Measurements from ENCODE around the gene HDAC3.

The HDAC3 gene

GRCh38 chr5:141597394-141597793 lies 39.3 kb downstream of the HDAC3 start:
- peaks cover 2% of the 10 kb centered on the region; the same call in 1 of the 2 replicates for H3K4me1 ChIP-seq (ENCODE audit: control insufficient read depth, insufficient read depth, low read length)
- POLR2A ChIA-PET: interaction anchor here (1.1 to 2.1 kb wide), 2 partner anchors 22 to 40 kb away, joined by 4 to 7 read pairs; partner anchors contain the start of genes DIAPH1 and RELL2
- CTCF ChIA-PET: interaction anchor here (0.6 to 3.1 kb wide), 5 partner anchors 12 to 94 kb away, joined by 3 to 28 read pairs (median 4); partner anchors contain the start of gene DIAPH1

GRCh38 chr5:141596867-141597266 lies 39.8 kb downstream of the HDAC3 start:
- no peak for TF ChIP-seq RBAK (tag by site-specific recombination; IDR thresholded peaks at IDR 0.05)
- peak; percentile 94 for TF ChIP-seq ZNF133 (tag by site-specific recombination; IDR thresholded peaks at IDR 0.05)
- POLR2A ChIA-PET: interaction anchor here (2.1 kb wide), 1 partner anchor 40 kb away, joined by 7 read pairs; the partner anchor contains the start of gene RELL2
- CTCF ChIA-PET: interaction anchor here (0.6 to 3.1 kb wide), 5 partner anchors 12 to 199 kb away, joined by 3 to 28 read pairs (median 4); partner anchors contain the start of genes DIAPH1 and PCDHGB5
- H3K4me3 ChIP-seq (ENCODE audit: low read depth, low read length): no peak overlapping the region
- H3K36me3 ChIP-seq (ENCODE audit: control insufficient read depth in 2 of 2, insufficient read depth in 1 of 2, low read length in 2 of 2): peaks cover 0 to 5% of the 10 kb centered on the region in 2 experiments; a peak in 1 of 3 replicates
- H3K9me3 ChIP-seq (ENCODE audit: control insufficient read depth, insufficient read depth, low read depth, low read length): no peaks in the 10 kb centered on the region
- peaks cover 3% of the 10 kb centered on the region; the same call in 1 of the 2 replicates for H3K4me1 ChIP-seq (ENCODE audit: control insufficient read depth, insufficient read depth, low read length)
- H3K27ac ChIP-seq (ENCODE audit: extremely low read depth, low read depth, low read length): no peak overlapping the region

More at GRCh38 chr5:141597394-141597793, 39.3 kb downstream of the HDAC3 start:
- Histone ChIP-seq H3K27ac (ENCODE audit: extremely low read depth, low read depth, low read length) (no peak overlapping the region), H3K36me3 (ENCODE audit: control insufficient read depth in 2 of 2, insufficient read depth in 1 of 2, low read length in 2 of 2) (peaks cover 0 to 5% of the 10 kb centered on the region in 2 experiments; a peak in 1 of 3 replicates), H3K9me3 (ENCODE audit: control insufficient read depth, insufficient read depth, low read depth, low read length) (no peaks in the 10 kb centered on the region), H3K4me3 (ENCODE audit: low read depth, low read length) (no peak overlapping the region)
- no peak for TF ChIP-seq ZNF202 (tag by site-specific recombination; IDR thresholded peaks at IDR 0.05; ENCODE audit: borderline replicate concordance)
- no peak for TF ChIP-seq ZSCAN16 (tag by site-specific recombination; IDR thresholded peaks at IDR 0.05)
- TF ChIP-seq SETDB1 (IDR thresholded peaks at IDR 0.05; ENCODE audit: insufficient read length, low read length): peak; percentile 63
- no peak for TF ChIP-seq ZNF624 (tag by site-specific recombination; IDR thresholded peaks at IDR 0.05)
- TF ChIP-seq REPIN1 (tag by site-specific recombination; IDR thresholded peaks at IDR 0.05; ENCODE audit: low read depth): no peak
- TF ChIP-seq ELK4 (IDR thresholded peaks at IDR 0.05; ENCODE audit: borderline replicate concordance, low read depth, low read length): no peak
- no peak for TF ChIP-seq BCL6B (tag by site-specific recombination; IDR thresholded peaks at IDR 0.05)
- TF ChIP-seq OVOL3 (tag by site-specific recombination; IDR thresholded peaks at IDR 0.05): no peak

- H3K9me3 ChIP-seq (ENCODE audit: control insufficient read depth, insufficient read depth, low read depth, low read length): no peaks in the 10 kb centered on the region
- TF ChIP-seq ZNF677 (tag by site-specific recombination; IDR thresholded peaks at IDR 0.05) (no peak), ZFP41 (tag by site-specific recombination; IDR thresholded peaks at IDR 0.05; ENCODE audit: borderline replicate concordance) (no peak)
- no peak overlapping the region for H3K4me3 ChIP-seq (ENCODE audit: low read depth, low read length)
- H3K4me1 ChIP-seq (ENCODE audit: control insufficient read depth, insufficient read depth, low read length): peaks cover 3% of the 10 kb centered on the region; the same call in 1 of the 2 replicates
- ChIA-PET CTCF (interaction anchor here (1.0 to 5.9 kb wide), 3 partner anchors 23 to 29 kb away, joined by 3 to 122 read pairs (median 3); partner anchors contain the start of gene DIAPH1), POLR2A (interaction anchor here (1.2 kb wide), 1 partner anchor 46 kb away, joined by 3 read pairs; no protein-coding TSS in a partner anchor)
- H3K27ac ChIP-seq (ENCODE audit: extremely low read depth, low read depth, low read length): no peak overlapping the region
- H3K36me3 ChIP-seq (ENCODE audit: control insufficient read depth in 2 of 2, insufficient read depth in 1 of 2, low read length in 2 of 2): peaks cover 13 to 25% of the 10 kb centered on the region in 2 experiments
Measured at GRCh38 chr5:141590127-141590526, 46.5 kb downstream of the HDAC3 start.

GRCh38 chr5:141586246-141586645 lies 50.4 kb downstream of the HDAC3 start:
- ChIA-PET CTCF (interaction anchor here (0.9 kb wide), 1 partner anchor 33 kb away, joined by 4 read pairs; the partner anchor contains the start of gene DIAPH1), POLR2A (no interaction called here)
- peaks cover 44 to 57% of the 10 kb centered on the region in 2 experiments for H3K36me3 ChIP-seq (ENCODE audit: control insufficient read depth in 2 of 2, insufficient read depth in 1 of 2, low read length in 2 of 2)
- TF ChIP-seq ZNF292 (tag by site-specific recombination; IDR thresholded peaks at IDR 0.05; ENCODE audit: borderline replicate concordance, low read depth): no peak
- no peak for TF ChIP-seq ZNF488 (tag by site-specific recombination; IDR thresholded peaks at IDR 0.05)
- no peak for TF ChIP-seq ZNF157 (tag by site-specific recombination; IDR thresholded peaks at IDR 0.05)
- no peak for TF ChIP-seq ZNF10 (tag by site-specific recombination; IDR thresholded peaks at IDR 0.05)
- no peak overlapping the region for H3K27ac ChIP-seq (ENCODE audit: extremely low read depth, low read depth, low read length)
- H3K4me3 ChIP-seq (ENCODE audit: low read depth, low read length): no peak overlapping the region
- H3K9me3 ChIP-seq (ENCODE audit: control insufficient read depth, insufficient read depth, low read depth, low read length): no peaks in the 10 kb centered on the region
- H3K4me1 ChIP-seq (ENCODE audit: control insufficient read depth, insufficient read depth, low read length): no peaks in the 10 kb centered on the region

Data from HEK293 (cell line).